Measurements from ENCODE around the gene CNPY1. TPM values are rescaled to one million over a fixed set of nuclear protein-coding genes. Genes with fewer than 3 reads are reported as not detected.

Gene CNPY1
- total RNA-seq, 1 experiment from 2014 or later: not detected

GRCh38 chr7:155581954-155582353 is 35.6 kb upstream of the CNPY1 start:
- ChIA-PET POLR2A (no interaction called here), CTCF (no interaction called here)
- BruUV-seq (replicated peaks): no TSS peak
- H3K27me3 ChIP-seq (ENCODE audit: control insufficient read depth, insufficient read depth, low read length): peaks cover 5% of the 10 kb centered on the region
- H3K36me3 ChIP-seq (ENCODE audit: control insufficient read depth, insufficient read depth, low read length): no peaks in the 10 kb centered on the region
- H3K4me1 ChIP-seq (ENCODE audit: control insufficient read depth, insufficient read depth, low read length): no peaks in the 10 kb centered on the region
- no peak overlapping the region for H3K27ac ChIP-seq (ENCODE audit: low read length)
- TF ChIP-seq CTCF (IDR thresholded peaks at IDR 0.05): no peak
- no peak for TF ChIP-seq POLR2AphosphoS5 (IDR thresholded peaks at IDR 0.05; ENCODE audit: low read depth, low read length)
- TF ChIP-seq REST (IDR thresholded peaks at IDR 0.05; ENCODE audit: insufficient read depth in 1 of 2, low read depth in 2 of 2, low read length in 1 of 2): no peak
- no peak for TF ChIP-seq TCF7L2 (IDR thresholded peaks at IDR 0.05; ENCODE audit: low read depth, low read length)
- no peak for TF ChIP-seq SIN3A (IDR thresholded peaks at IDR 0.05; ENCODE audit: borderline replicate concordance, insufficient read depth, low read depth, low read length)
- ATAC-seq: no peak
- no peak overlapping the region for H3K4me3 ChIP-seq (ENCODE audit: low read depth in 2 of 2, low read length in 2 of 2)
- H3K9me3 ChIP-seq (ENCODE audit: control insufficient read depth, insufficient read depth, low read depth, low read length): no peaks in the 10 kb centered on the region
- DNase-seq (ENCODE audit: low read depth, low spot score): no peak
- intact Hi-C loops (cut with micrococcal nuclease; ENCODE audit: unreplicated experiment): no loop called here
- in situ Hi-C loops (cut with HindIII; ENCODE audit: low pct_unique_long_range_greater_than_20kb, low sequenced_read_pairs): loop anchor here (5.0 kb wide), 1 partner anchor 60 kb away; the partner anchor contains the start of gene RBM33

GRCh38 chr7:155581107-155581830 is 34.9 kb upstream of the CNPY1 start:
- H3K27me3 ChIP-seq (ENCODE audit: control insufficient read depth, insufficient read depth, low read length): peaks cover 4% of the 10 kb centered on the region
- in situ Hi-C loops (cut with HindIII; ENCODE audit: low pct_unique_long_range_greater_than_20kb, low sequenced_read_pairs): loop anchor here (5.0 kb wide), 1 partner anchor 61 kb away; the partner anchor contains the start of gene RBM33
- POLR2A ChIA-PET: no interaction called here
- no peak for TF ChIP-seq POLR2AphosphoS5 (IDR thresholded peaks at IDR 0.05; ENCODE audit: low read depth, low read length)
- no peaks in the 10 kb centered on the region for H3K36me3 ChIP-seq (ENCODE audit: control insufficient read depth, insufficient read depth, low read length)
- BruUV-seq (replicated peaks): no TSS peak
- no peak overlapping the region for H3K27ac ChIP-seq (ENCODE audit: low read length)
- no peak for DNase-seq (ENCODE audit: low read depth, low spot score)
- no peaks in the 10 kb centered on the region for H3K9me3 ChIP-seq (ENCODE audit: control insufficient read depth, insufficient read depth, low read depth, low read length)
- no peak for ATAC-seq
- CTCF ChIA-PET: interaction anchor here (0.6 kb wide), 1 partner anchor 200 kb away, joined by 6 read pairs; no protein-coding TSS in a partner anchor
- H3K4me1 ChIP-seq (ENCODE audit: control insufficient read depth, insufficient read depth, low read length): no peaks in the 10 kb centered on the region
- H3K4me3 ChIP-seq (ENCODE audit: low read depth in 2 of 2, low read length in 2 of 2): no peak overlapping the region
- intact Hi-C loops (cut with micrococcal nuclease; ENCODE audit: unreplicated experiment): no loop called here

- CTCF ChIA-PET: no interaction called here
- no peak for DNase-seq (ENCODE audit: low read depth, low spot score)
- intact Hi-C loops (cut with micrococcal nuclease; ENCODE audit: unreplicated experiment): no loop called here
Measured at GRCh38 chr7:155580367-155580766, 34.0 kb upstream of the CNPY1 start.

More at GRCh38 chr7:155580367-155580766, 34.0 kb upstream of the CNPY1 start:
- ATAC-seq: no peak
- H3K9me3 ChIP-seq (ENCODE audit: control insufficient read depth, insufficient read depth, low read depth, low read length): no peaks in the 10 kb centered on the region
- no peaks in the 10 kb centered on the region for H3K27me3 ChIP-seq (ENCODE audit: control insufficient read depth, insufficient read depth, low read length)
- BruUV-seq (replicated peaks): no TSS peak
- no peak overlapping the region for H3K27ac ChIP-seq (ENCODE audit: low read length)
- no peaks in the 10 kb centered on the region for H3K4me1 ChIP-seq (ENCODE audit: control insufficient read depth, insufficient read depth, low read length)
- POLR2A ChIA-PET: no interaction called here
- H3K4me3 ChIP-seq (ENCODE audit: low read depth in 2 of 2, low read length in 2 of 2): no peak overlapping the region
- TF ChIP-seq POLR2AphosphoS5 (IDR thresholded peaks at IDR 0.05; ENCODE audit: low read depth, low read length) (no peak), TCF7L2 (IDR thresholded peaks at IDR 0.05; ENCODE audit: low read depth, low read length) (no peak), CTCF (IDR thresholded peaks at IDR 0.05) (no peak), REST (IDR thresholded peaks at IDR 0.05; ENCODE audit: insufficient read depth in 1 of 2, low read depth in 2 of 2, low read length in 1 of 2) (no peak), SIN3A (IDR thresholded peaks at IDR 0.05; ENCODE audit: borderline replicate concordance, insufficient read depth, low read depth, low read length) (no peak)
- in situ Hi-C loops (cut with HindIII; ENCODE audit: low pct_unique_long_range_greater_than_20kb, low sequenced_read_pairs): loop anchor here (5.0 kb wide), 1 partner anchor 62 kb away; the partner anchor contains the start of gene RBM33
- no peaks in the 10 kb centered on the region for H3K36me3 ChIP-seq (ENCODE audit: control insufficient read depth, insufficient read depth, low read length)

Measured in Panc1 (cell line).